Gastrocnemius medialis (tissue), 4 donors: ENCODE data around the gene AGAP3.

Experiments
- CTCF ChIP-seq, 5 experiments: fragments of 450-650 bp in 3 of 5; fragments of 200-600 bp in 2 of 5; sonication (generic) in 2 of 5; IDR thresholded peaks in 4 of 5; conservative IDR thresholded peaks in 1 of 5; 1 replicate in 4 of 5; 2 replicates in 1 of 5; pipeline ENCODE4 v1.5.1; 2016 to 2019; ENCODE audit warnings: antibody characterized with exemption in 5 of 5, mild to moderate bottlenecking in 3 of 5, moderate library complexity in 3 of 5
- POLR2A ChIP-seq, 2 donors: fragments of 450-650 bp; IDR thresholded peaks; one replicate each; pipeline ENCODE4 v1.6.1; 2017; ENCODE audit warnings: antibody characterized with exemption in 2 of 2, mild to moderate bottlenecking in 2 of 2, moderate library complexity in 2 of 2

DNA sequence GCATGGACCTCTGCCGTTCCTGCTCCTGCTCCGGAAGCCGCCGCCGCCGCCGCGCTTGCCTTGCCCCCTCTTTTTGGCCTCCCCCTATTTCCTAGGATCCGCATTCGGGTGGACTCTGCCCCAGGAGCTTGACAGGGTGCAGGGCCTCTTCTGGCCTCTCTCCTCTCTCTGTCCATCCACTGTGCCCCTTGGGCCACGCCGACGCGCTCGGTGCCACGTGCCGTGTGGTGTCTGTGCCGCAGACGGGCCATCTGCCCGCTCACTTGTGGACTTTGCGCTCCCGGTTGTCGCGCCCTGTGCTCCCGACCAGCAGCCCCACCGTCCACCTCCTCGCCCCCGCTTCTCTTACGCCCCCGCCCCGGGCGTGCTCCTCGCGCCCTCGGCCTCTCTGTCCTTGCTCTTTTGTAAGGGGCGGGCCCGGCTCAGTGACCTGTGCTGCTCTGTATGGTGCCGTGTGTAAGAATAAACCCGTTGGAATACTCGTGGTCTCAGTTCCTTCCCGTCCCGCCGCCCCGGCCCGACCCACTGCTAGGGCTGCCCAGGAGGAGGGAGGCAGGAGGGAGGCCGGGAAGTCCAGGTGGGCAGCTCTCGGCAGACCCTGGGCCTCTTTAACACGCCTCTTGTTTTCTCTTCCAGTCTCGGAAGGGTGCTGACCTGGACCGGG is 37.0 kb downstream of the AGAP3 start:
- TF ChIP-seq CTCF (IDR thresholded peaks at IDR 0.05 in 4 of 5, conservative IDR thresholded peaks at IDR 0.05 in 1 of 5) (no peak), POLR2A (IDR thresholded peaks at IDR 0.05) (no peak)
